Stimulated activated CD4-positive, alpha-beta T cell treated with anti-CD3 and anti-CD28 coated beads, Interleukin-1b, Interleukin-23, amount 100 ng/mL, for 48 hours (primary cell): ENCODE measurements around the gene TNRC6A.
"Not testable (repeated sequence)": the region's sequence is repeated elsewhere in the genome, so short reads cannot be mapped to it uniquely, and the experiment has no call there.

ENCODE experiments used
- DNase-seq: peaks from one replicate; pipeline ENCODE4 v3.0.0-alpha.2; 2020

Gene TNRC6A

DNA sequence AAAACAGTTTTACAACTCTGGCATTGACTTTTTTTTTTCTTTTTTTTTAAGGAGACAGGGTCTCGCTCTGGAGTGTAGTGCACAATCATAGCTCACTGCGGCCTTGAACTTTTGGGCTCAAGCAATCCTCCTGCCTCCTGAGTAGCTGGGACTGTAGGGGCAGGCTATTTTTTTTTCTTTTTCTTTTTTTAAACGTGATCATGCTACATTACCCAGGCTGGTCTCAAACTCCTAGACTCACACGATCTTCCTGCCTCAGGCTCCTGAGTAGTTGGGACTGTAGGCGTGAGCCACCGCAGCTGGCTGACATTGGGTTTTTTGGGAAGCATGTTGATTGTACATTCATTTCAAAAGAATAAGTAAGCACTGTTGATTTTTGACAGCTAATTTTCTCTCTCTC is 32.1 kb downstream of the TNRC6A start:
- DNase-seq, result no peak

DNA sequence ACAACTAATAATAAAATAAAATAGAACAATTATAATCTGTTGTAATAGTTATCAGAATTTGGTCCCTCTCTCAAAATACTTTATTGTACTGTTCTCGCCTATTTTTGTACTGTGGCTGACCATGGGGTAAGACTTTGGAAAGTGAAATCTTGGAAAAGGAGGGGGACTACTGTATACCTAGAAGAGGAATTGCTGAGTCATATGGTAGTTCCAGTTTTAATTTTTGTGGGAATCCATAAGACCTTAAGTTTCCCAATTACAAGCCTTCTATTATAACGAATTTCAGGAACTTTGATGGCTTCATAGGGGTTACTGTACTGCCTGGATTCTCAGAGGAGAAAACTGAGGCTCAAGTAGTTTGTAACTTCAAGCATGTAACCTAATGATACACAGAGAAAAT is 35.5 kb downstream of the TNRC6A start:
- no peak for DNase-seq

- DNase-seq, result no peak
These were observed 36.6 kb downstream of the TNRC6A start for GRCh38 chr16:24766057-24766456.

DNA sequence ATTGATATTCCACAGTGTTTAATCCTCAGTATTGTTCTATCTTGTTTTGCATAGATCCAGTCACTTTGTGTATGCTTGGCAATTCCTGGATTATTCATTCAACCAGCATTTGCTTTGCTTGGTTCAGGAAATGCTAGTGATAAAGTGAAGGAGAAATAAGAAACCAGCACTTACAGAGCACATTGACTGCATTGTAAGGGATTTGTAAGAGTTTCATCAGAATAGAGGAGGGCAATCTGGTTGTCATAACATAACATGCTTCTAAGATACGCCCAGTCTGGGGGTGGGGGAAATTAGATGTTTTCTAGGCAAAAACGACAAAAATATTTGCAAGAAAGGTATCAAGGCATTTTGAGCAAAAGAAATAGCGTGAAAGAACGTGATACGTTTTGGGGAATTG is 40.4 kb downstream of the TNRC6A start:
- no peak for DNase-seq

DNA sequence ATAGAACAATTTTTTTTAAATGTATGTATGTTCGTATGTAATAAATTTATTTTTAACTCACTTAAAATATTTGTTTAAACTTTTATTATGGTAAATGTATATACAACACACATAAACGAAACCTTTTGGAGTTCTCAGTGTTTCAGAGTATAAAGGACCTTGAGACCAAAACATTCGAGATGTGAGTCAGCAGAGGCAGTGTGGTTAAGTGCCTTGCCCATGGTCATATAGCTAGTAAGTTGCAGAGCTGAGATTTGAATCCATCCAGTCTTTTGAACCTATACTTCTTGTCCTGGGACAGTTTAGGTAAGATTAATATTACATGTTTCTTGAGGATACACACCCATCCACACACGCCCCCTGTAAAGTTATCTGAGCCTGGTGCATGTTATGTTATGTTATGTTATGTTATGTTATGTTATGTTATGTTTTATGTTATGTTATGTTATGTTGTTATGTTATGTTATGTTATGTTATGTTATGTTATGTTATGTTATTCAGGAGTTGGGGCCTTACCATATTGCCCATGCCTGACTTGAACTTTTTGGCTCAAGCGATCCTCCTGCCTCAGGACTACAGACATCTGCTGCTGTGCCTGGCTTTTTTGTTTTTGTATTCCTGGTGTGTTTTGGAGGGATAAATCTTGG is 41.8 kb downstream of the TNRC6A start:
- DNase-seq, result no peak

GRCh38 chr16:24771779-24772157 is 42.3 kb downstream of the TNRC6A start:
- DNase-seq, result no peak

DNA sequence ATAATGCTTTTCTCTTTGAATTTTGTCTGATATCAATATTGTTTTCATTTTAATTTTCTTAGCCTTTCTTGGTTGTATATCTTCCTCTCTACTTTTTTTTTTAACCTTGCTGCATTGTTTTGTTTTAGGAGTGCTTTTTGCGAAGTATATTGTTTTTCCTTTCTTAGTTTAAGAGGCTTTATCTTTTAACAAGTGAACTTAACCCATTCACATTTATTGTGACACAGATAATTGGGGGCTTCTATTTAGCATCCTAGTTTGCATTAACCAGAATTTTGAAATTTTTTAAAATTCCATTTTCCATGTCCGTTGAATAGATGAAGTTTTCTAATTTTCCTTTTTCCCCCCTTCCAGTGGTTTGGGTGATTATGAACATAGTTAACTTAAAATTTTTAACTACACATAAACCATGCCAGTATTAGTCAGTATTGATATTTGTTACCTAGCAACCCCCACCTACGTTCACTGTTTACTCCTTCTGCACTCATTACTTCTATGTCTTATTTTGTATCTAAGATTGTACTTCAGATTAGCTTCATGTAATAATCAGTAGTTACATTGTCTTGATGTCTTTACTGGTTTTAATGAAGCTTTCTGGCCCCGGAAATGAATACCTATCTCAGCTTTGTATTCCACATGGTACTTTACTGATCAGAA is 44.4 kb downstream of the TNRC6A start:
- DNase-seq, result no peak

GRCh38 chr16:24774510-24774909 is 45.1 kb downstream of the TNRC6A start:
- DNase-seq, result no peak

- no peak for DNase-seq
These were observed 46.0 kb downstream of the TNRC6A start for GRCh38 chr16:24775455-24775854.

DNA sequence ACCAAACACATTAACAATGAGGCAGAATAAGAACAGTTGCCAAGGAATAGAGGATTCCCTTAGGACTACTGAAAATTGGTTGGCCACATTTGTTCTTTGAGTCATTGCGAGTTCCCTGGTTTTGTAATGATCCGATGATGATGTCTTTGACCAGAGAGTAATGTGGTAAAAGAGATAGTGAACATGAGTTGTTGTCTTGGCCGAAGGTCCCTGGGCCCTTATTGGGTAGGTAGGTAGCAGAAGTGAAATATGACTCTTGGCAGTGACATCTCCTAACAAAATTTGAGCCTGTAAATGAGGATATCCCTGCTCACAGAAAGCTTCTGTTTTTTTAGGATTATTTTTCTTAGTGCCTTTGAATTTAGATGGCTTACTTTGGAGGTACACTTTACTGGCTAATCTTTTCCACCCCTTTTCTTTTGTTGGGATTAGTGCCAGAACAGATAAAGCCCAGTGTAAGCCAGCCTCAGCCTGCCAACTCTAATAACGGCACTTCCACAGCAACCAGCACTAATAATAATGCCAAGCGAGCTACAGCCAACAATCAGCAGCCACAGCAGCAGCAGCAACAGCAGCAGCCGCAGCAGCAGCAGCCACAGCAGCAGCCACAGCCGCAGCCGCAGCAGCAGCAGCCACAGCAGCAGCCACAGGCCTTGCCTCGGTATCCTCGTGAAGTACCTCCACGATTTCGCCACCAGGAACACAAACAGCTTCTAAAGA is 47.2 kb downstream of the TNRC6A start:
- DNase-seq, result no peak

- DNase-seq, result no peak
These were observed 49.2 kb downstream of the TNRC6A start for GRCh38 chr16:24778671-24779070.

- no peak for DNase-seq
These were observed 51.8 kb downstream of the TNRC6A start for GRCh38 chr16:24781256-24781655.

- DNase-seq, result no peak
These were observed 54.7 kb downstream of the TNRC6A start for GRCh38 chr16:24784121-24784520.

DNA sequence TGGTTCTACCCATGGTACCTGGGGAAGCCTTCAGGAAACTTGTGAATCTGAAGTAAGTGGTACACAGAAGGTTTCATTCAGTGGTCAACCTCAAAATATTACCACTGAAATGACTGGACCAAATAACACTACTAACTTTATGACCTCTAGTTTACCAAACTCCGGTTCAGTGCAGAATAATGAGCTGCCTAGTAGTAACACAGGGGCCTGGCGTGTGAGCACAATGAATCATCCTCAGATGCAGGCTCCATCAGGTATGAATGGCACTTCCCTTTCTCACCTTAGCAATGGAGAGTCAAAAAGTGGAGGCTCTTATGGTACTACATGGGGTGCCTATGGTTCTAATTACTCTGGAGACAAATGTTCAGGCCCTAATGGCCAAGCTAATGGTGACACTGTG is 60.4 kb downstream of the TNRC6A start:
- no peak for DNase-seq

DNA sequence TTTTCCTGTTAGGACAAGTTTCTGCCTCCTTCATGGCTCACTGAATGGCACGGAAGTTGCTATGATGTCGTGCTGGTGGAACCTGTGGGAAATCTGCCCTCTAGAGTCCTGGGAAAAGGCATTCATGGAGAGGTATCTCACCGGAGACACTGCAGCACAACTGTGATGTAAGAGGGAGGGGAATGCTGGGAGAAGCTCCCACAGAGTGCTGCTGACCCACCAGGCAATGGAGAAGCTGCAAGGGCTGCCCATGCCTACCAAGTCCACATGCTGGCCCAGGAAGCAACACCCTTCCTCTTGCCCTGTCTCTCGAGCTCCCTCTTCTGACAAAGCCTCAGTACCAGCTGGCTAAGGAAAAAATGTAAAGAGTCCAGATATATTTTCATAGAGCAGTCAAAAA is 71.1 kb downstream of the TNRC6A start:
- DNase-seq, result no peak

GRCh38 chr16:24801761-24802302 is 72.4 kb downstream of the TNRC6A start:
- no peak for DNase-seq

DNA sequence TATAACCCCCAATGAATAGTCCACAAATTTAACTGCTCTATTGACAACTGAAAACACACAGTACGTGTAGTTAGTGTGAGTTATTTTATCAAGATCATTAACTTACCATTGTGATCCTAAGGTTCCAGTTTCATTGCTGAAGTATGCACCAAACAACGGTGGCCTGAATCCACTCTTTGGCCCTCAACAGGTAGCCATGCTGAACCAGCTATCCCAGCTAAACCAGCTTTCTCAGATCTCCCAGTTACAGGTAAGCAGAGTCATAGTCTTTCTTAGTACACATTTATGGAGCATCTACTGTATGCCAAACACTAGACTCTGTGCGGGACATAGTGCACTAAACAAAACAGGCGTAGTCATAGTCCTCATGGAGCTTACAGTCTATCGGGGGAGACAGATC is 76.0 kb downstream of the TNRC6A start:
- no peak for DNase-seq

- DNase-seq, result no peak
These were observed 77.8 kb downstream of the TNRC6A start for GRCh38 chr16:24807301-24807700.

DNA sequence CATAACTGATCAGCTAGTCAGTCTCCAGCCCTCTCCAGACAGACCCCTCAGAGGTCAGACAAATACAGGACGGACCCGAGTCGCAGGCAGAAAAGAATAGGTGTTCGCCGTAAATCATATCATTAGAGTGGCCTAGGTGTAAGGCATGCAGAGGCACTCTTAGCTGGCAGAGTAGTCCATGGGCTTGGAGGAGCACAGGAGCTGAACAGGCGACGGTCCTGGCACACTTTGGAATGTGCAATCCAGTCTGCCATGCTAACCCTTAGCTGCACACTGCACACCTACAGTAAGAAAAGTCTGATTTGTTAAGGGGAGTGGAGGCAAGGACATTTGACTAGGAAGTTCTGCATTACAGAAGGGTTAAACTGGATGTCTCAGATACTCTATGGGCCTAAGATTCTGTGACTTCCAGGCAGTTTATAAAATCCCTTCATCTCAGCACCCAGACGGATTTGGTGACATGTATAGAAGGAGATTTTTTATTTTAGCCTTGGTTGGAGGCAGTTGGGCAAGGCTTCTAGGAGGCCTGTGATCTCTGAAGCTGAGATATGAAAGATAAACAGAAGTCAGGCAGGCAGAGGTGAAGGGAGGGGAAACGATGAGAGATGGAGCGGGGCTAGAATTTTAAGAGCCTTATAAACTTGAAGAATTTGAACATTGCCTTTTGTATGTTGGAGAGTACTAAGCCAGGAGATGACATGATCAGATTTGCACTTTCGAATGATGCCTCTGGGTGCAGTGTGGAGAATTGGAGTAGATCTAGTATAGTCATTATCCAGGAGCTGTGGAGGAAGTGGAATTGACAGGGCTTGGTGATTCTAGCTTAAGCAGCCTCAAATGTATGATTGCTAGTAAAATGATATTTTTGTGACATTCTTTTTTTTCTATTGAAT is 81.7 kb downstream of the TNRC6A start:
- DNase-seq, result no peak

GRCh38 chr16:24812813-24813212 is 83.4 kb downstream of the TNRC6A start:
- DNase-seq, result not testable (repeated sequence)

DNA sequence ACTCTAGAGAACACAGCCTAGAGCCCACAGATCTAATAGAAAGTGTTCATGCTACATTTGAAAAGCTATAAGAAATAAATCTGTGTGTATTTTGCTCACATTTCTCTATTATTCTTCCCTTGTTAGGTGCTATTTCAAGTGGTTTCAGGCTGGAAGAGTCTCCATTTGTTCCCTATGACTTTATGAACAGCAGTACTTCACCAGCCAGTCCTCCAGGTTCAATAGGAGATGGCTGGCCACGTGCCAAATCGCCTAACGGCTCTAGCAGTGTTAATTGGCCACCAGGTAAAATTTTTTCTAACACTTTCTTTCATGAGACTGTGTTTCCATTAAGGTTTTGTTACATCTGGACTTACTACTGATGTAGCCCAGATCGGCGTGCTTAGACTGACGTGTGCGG is 85.6 kb downstream of the TNRC6A start:
- no peak for DNase-seq

- no peak for DNase-seq
These were observed 87.2 kb downstream of the TNRC6A start for GRCh38 chr16:24816688-24817087.

DNA sequence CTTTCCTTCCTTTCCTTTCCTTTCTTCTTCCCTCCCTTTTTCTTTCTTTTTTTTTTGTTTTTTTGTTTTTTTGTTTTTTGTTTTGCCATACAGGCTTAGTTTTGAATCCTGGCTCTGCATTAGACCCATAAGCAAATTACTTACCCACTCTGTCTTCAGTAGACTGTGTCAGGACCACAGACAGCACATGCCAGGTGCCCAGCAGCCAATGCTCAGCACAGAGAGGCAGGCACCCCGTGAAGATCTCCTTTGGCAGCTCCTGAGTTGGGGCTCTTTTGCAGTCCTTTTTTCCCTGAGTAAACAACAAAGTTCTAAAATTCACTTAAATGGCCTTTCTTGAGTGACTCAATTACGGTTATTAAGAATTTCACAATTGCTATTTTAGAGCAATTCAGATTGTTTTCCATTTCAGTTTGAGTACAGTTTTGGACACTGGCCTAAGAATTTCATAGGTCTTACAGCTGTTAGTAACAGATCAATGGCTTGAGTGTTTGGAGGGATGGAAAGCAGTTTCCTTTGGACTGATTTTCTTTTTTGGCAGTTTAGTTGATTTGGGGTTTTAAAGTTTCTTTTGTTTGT is 90.1 kb downstream of the TNRC6A start:
- no peak for DNase-seq
